A549 (cell line): Measurements from ENCODE around the gene GNAI2. TPM values are rescaled to one million over a fixed set of nuclear protein-coding genes. Genes with fewer than 3 reads are reported as not detected.

Experiments used
- ATAC-seq, 2 experiments: fragments of 200-7000 bp in 1 of 2; fragments of >200 bp in 1 of 2; cut with Nextera tagmentation in 1 of 2; cut with Tn5 transposase in 1 of 2; 3 replicates each; pipeline versions ENCODE4 v1.8.0 to v1.9.1; 2018 to 2020; ENCODE audit warnings: mild to moderate bottlenecking in 1 of 2, moderate library complexity in 1 of 2
- CTCF ChIA-PET: fragments of 300-600 bp; sonication (Branson Sonifier 250); formaldehyde crosslinking; extraction: SDS; loops from one replicate; lab custom pipeline; 2021; ENCODE audit warnings: antibody characterized with exemption, inconsistent platforms; lab: Yijun Ruan, JAX
- POLR2A ChIA-PET: fragments of 350-600 bp; formaldehyde crosslinking; extraction: SDS; loops from one replicate; lab custom pipeline; 2021; ENCODE audit warnings: antibody characterized with exemption, inconsistent platforms; lab: Yijun Ruan, JAX
- DNase-seq, 2 experiments: peaks; one replicate each; pipeline versions ENCODE4 v3.0.0 to v3.0.0-alpha.2; 2011 to 2016; ENCODE audit warnings: low read depth in 1 of 2, low spot score in 1 of 2
- FAIRE-seq: peaks from 2 replicates; lab custom pipeline; 2011; peaks lifted over from hg19 to GRCh38; lab: Jason Lieb, UNC
- H3K27ac ChIP-seq, 2 experiments: fragments of >200 bp; sonication (Bioruptor Twin); formaldehyde crosslinking; 3 replicates each; pipeline ENCODE4 v1.5.1; 2016 to 2017
- H3K4me1 ChIP-seq: fragments of >200 bp; sonication (Bioruptor Twin); formaldehyde crosslinking; 3 replicates; pipeline ENCODE4 v1.6.1; 2016
- H3K4me2 ChIP-seq: fragments of >200 bp; sonication (Bioruptor Twin); formaldehyde crosslinking; 3 replicates; pipeline ENCODE4 v1.6.1; 2016
- H3K4me3 ChIP-seq: fragments of >200 bp; sonication (Bioruptor Twin); formaldehyde crosslinking; 3 replicates; pipeline ENCODE4 v1.5.1; 2016
- H3K9me3 ChIP-seq: fragments of >200 bp; sonication (Bioruptor Twin); formaldehyde crosslinking; 3 replicates; pipeline ENCODE4 v1.6.1; 2016
- ATOH8 ChIP-seq: fragments of 250-450 bp; sonication (Bioruptor Pico); IDR thresholded peaks from 2 replicates; pipeline ENCODE4 v1.5.0; 2020; ENCODE audit warnings: low read depth, mild to moderate bottlenecking, moderate library complexity
- BCL3 ChIP-seq: fragments of >200 bp; sonication (Bioruptor Twin); formaldehyde crosslinking; IDR thresholded peaks from 3 replicates; pipeline ENCODE4 v1.6.1; 2016
- BHLHE40 ChIP-seq: IDR thresholded peaks from 2 replicates; pipeline ENCODE4 v1.6.1; 2012; ENCODE audit warnings: low read depth, low read length, inconsistent platforms
- CBX2 ChIP-seq: fragments of 200-600 bp; sonication (generic); IDR thresholded peaks from 2 replicates; pipeline ENCODE4 v1.6.1; 2016; ENCODE audit warnings: low read depth, mild to moderate bottlenecking, borderline replicate concordance
- CBX8 ChIP-seq: fragments of 200-600 bp; sonication (generic); IDR thresholded peaks from 2 replicates; pipeline ENCODE4 v1.6.1; 2016
- CEBPB ChIP-seq, 2 experiments: fragments of >200 bp in 1 of 2; sonication (Bioruptor Twin) in 1 of 2; formaldehyde crosslinking in 1 of 2; IDR thresholded peaks; 2 replicates each; pipeline ENCODE4 v1.6.1; 2012 to 2016
- CHD4 ChIP-seq: fragments of 200-600 bp; sonication (generic); IDR thresholded peaks from 2 replicates; pipeline ENCODE4 v1.6.1; 2016; ENCODE audit warnings: antibody characterized with exemption, mild to moderate bottlenecking, borderline replicate concordance
- CTCF ChIP-seq: fragments of >200 bp; sonication (Bioruptor Twin); formaldehyde crosslinking; IDR thresholded peaks from 3 replicates; pipeline ENCODE4 v1.5.1; 2016
- ESRRA ChIP-seq: fragments of 150-350 bp; IDR thresholded peaks from 2 replicates; pipeline ENCODE4 v1.6.1; 2014; ENCODE audit warnings: mild to moderate bottlenecking, low read length, borderline replicate concordance
- FOXS1 ChIP-seq: fragments of 250-450 bp; sonication (Bioruptor Pico); IDR thresholded peaks from 2 replicates; pipeline ENCODE4 v1.5.0; 2020; ENCODE audit warnings: mild to moderate bottlenecking, moderate library complexity
- GATA3 ChIP-seq: IDR thresholded peaks from 2 replicates; pipeline ENCODE4 v1.6.1; 2012; ENCODE audit warnings: borderline replicate concordance
- HDAC2 ChIP-seq: fragments of 200-600 bp; sonication (generic); IDR thresholded peaks from 2 replicates; pipeline ENCODE4 v1.6.1; 2016
- HEYL ChIP-seq: fragments of 250-450 bp; sonication (Bioruptor Pico); IDR thresholded peaks from 2 replicates; pipeline ENCODE4 v1.8.0; 2021; ENCODE audit warnings: mild to moderate bottlenecking, moderate library complexity
- HOXB13 ChIP-seq: fragments of 250-450 bp; sonication (Bioruptor Pico); IDR thresholded peaks from 2 replicates; pipeline ENCODE4 v1.5.0; 2020; ENCODE audit warnings: low read depth, mild to moderate bottlenecking, moderate library complexity
- HOXB5 ChIP-seq: fragments of 250-450 bp; sonication (Bioruptor Pico); IDR thresholded peaks from 2 replicates; pipeline ENCODE4 v1.5.0; 2020; ENCODE audit warnings: mild to moderate bottlenecking, moderate library complexity
- JUNB ChIP-seq: fragments of >200 bp; sonication (Bioruptor Twin); formaldehyde crosslinking; IDR thresholded peaks from 2 replicates; pipeline ENCODE4 v1.6.1; 2016
- MAFK ChIP-seq: fragments of 450-650 bp; IDR thresholded peaks from 2 replicates; pipeline ENCODE4 v1.6.1; 2014; ENCODE audit not compliant: partially characterized antibody
- MAX ChIP-seq: IDR thresholded peaks from 2 replicates; pipeline ENCODE4 v1.6.1; 2012
- NPAS2 ChIP-seq: fragments of 250-450 bp; sonication (Bioruptor Pico); IDR thresholded peaks from 2 replicates; pipeline ENCODE4 v1.8.0; 2022; ENCODE audit warnings: mild to moderate bottlenecking, moderate library complexity, borderline replicate concordance
- PBX3 ChIP-seq: IDR thresholded peaks from 2 replicates; pipeline ENCODE4 v1.6.1; 2012
- PHF8 ChIP-seq: fragments of 200-600 bp; sonication (generic); IDR thresholded peaks from 2 replicates; pipeline ENCODE4 v1.6.1; 2016; ENCODE audit warnings: low read depth, mild to moderate bottlenecking, antibody characterized with exemption, moderate library complexity, borderline replicate concordance
- POLR2AphosphoS2 ChIP-seq: conservative IDR thresholded peaks from 2 replicates; pipeline ENCODE4 v1.6.1; 2012; ENCODE audit warnings: low read length, improper control_type of control experiment, inconsistent platforms
- RAD21 ChIP-seq, 2 experiments: fragments of >200 bp in 1 of 2; sonication (Bioruptor Twin) in 1 of 2; formaldehyde crosslinking in 1 of 2; IDR thresholded peaks in 1 of 2; conservative IDR thresholded peaks in 1 of 2; 2 replicates in 1 of 2; 3 replicates in 1 of 2; pipeline ENCODE4 v1.6.1; 2012 to 2018; ENCODE audit warnings: inconsistent platforms in 1 of 2
- RCOR1 ChIP-seq: fragments of 150-350 bp; IDR thresholded peaks from 2 replicates; pipeline ENCODE4 v1.6.1; 2014; ENCODE audit warnings: antibody characterized with exemption, low read length, low read depth
- RFX5 ChIP-seq: fragments of 450-650 bp; IDR thresholded peaks from 2 replicates; pipeline ENCODE4 v1.7.1; 2014; ENCODE audit warnings: antibody characterized with exemption, mild to moderate bottlenecking, moderate library complexity
- RNF2 ChIP-seq: fragments of 200-600 bp; sonication (generic); IDR thresholded peaks from 2 replicates; pipeline ENCODE4 v1.6.1; 2016; ENCODE audit warnings: low read depth, mild to moderate bottlenecking, antibody characterized with exemption, moderate library complexity, borderline replicate concordance
- SMC3 ChIP-seq: fragments of >200 bp; sonication (Bioruptor Twin); formaldehyde crosslinking; IDR thresholded peaks from 3 replicates; pipeline ENCODE4 v1.6.1; 2018; ENCODE audit warnings: inconsistent platforms
- SREBF2 ChIP-seq: fragments of 450-650 bp; IDR thresholded peaks from 2 replicates; pipeline ENCODE4 v1.6.1; 2014; ENCODE audit warnings: mild to moderate bottlenecking, moderate library complexity
- TFCP2L1 ChIP-seq: fragments of 250-450 bp; sonication (Bioruptor Pico); IDR thresholded peaks from 2 replicates; pipeline ENCODE4 v1.5.0; 2021; ENCODE audit warnings: mild to moderate bottlenecking
- TP53 ChIP-seq: fragments of 250-450 bp; sonication (Bioruptor Pico); IDR thresholded peaks from 2 replicates; pipeline ENCODE4 v1.5.0; 2021; ENCODE audit warnings: mild to moderate bottlenecking, moderate library complexity
- ZC3H11A ChIP-seq: fragments of 450-650 bp; IDR thresholded peaks from 2 replicates; pipeline ENCODE4 v1.6.1; 2014; ENCODE audit warnings: antibody characterized with exemption, mild to moderate bottlenecking
- ZSCAN20 ChIP-seq: fragments of 250-450 bp; sonication (Bioruptor Pico); IDR thresholded peaks from 2 replicates; pipeline ENCODE4 v1.8.0; 2022; ENCODE audit warnings: mild to moderate bottlenecking, moderate library complexity
- WGBS: methylation state at CpG from one replicate; pipeline ENCODE4 v1.1.6; 2017; ENCODE audit errors: missing lambda C conversion rate; 5-methylcytosine and 5-hydroxymethylcytosine counted together
- polyA plus RNA-seq, 4 experiments: library from polyadenylated mRNA; depleted of rRNA in 3 of 4; stranded (reverse); fragments of >200 nt; fragmentation: RNase III in 1 of 4; extraction: RNeasy Plus Mini Kit Qiagen cat#74134 plus additional on column Dnase treatment in 1 of 4; gene quantifications; 2 replicates in 3 of 4; 3 replicates in 1 of 4; pipeline ENCODE4 v1.2.3, GENCODE V29; 2011 to 2017

Gene GNAI2
- polyA plus RNA-seq, 2 of the 4 experiments (the other 2 are of a cell fraction) = 47.4 to 67.8 TPM

GRCh38 chr3:50245831-50246516, 10.0 kb downstream of the GNAI2 start (continued):
- TF ChIP-seq SMC3 (peak; percentile 84), HDAC2 (no peak), POLR2AphosphoS2 (no peak), CBX8 (no peak), NPAS2 (CRISPR knock-in tag) (no peak), RAD21 (conservative IDR thresholded peaks at IDR 0.05 in 1 of 2, IDR thresholded peaks at IDR 0.05 in 1 of 2) (peak; percentile 59 to 64), PBX3 (no peak), ZSCAN20 (CRISPR knock-in tag) (no peak), TP53 (CRISPR knock-in tag) (no peak), RFX5 (no peak), CBX2 (no peak), CTCF (peak; percentile 90), BHLHE40 (0 out of 2 replicates have a peak, but pooled peaks have one; percentile 36), FOXS1 (no peak), RCOR1 (no peak), HEYL (CRISPR knock-in tag) (no peak), PHF8 (no peak), GATA3 (peak; percentile 10; the same call in 1 of the 2 replicates), JUNB (no peak), ESRRA (no peak)

GRCh38 chr3:50246517-50246954, 10.5 kb downstream of the GNAI2 start:
- peaks cover 35% of the 10 kb centered on the region for H3K4me1 ChIP-seq
- TF ChIP-seq PBX3 = 0 out of 2 replicates have a peak, but pooled peaks have one; percentile 22
- no peak for TF ChIP-seq ZC3H11A
- peak; percentile 10; the same call in 1 of the 3 replicates for TF ChIP-seq SMC3
- TF ChIP-seq RNF2 = no peak
- no peak for TF ChIP-seq HOXB5 (CRISPR knock-in tag)
- TF ChIP-seq MAFK = peak; percentile 48
- TF ChIP-seq MAX = peak; percentile 48; the same call in 1 of the 2 replicates
- TF ChIP-seq ATOH8 (CRISPR knock-in tag) = no peak
- peak; percentile 8; the same call in 1 of the 2 replicates for TF ChIP-seq GATA3
- no peak for TF ChIP-seq BCL3
- no peak for TF ChIP-seq CHD4
- TF ChIP-seq BHLHE40 = no peak
- no peak for TF ChIP-seq HOXB13 (CRISPR knock-in tag)
- no peak for TF ChIP-seq CEBPB (IDR thresholded peaks at IDR 0.05)
- TF ChIP-seq TFCP2L1 = no peak
- TF ChIP-seq SREBF2 = no peak
- no peak for TF ChIP-seq RCOR1
- no peak for TF ChIP-seq ESRRA
- no peak for TF ChIP-seq JUNB

More at GRCh38 chr3:50246517-50246954, 10.5 kb downstream of the GNAI2 start:
- Histone ChIP-seq H3K9me3 (no peaks in the 10 kb centered on the region), H3K4me3 (peak overlapping the region; percentile 41), H3K27ac (peak overlapping the region; percentile 89 to 95), H3K4me2 (peak overlapping the region; percentile 83)
- ATAC-seq = peak; percentile 84 to 85
- 25% methylated on average over 5 of the region's 10 CpGs for WGBS
- CTCF ChIA-PET = interaction anchor here (0.6 to 11.2 kb wide), 22 partner anchors 9 to 1085 kb away, joined by 3 to 219 read pairs (median 6); partner anchors contain the start of genes GNAI2 and IFRD2
- FAIRE-seq = no peak
- POLR2A ChIA-PET = interaction anchor here (0.5 to 1.7 kb wide), 11 partner anchors 10 to 346 kb away, joined by 3 to 16 read pairs (median 4); partner anchors contain the start of genes GNAI2, IFRD2 and SEMA3B
- peak; percentile 57 to 78 for DNase-seq
